Measurements from ENCODE around the gene TMEM52.

TMEM52 gene

GRCh38 chr1:1903224-1903623, 15.9 kb downstream of the TMEM52 start:
- H3K23ac ChIP-seq (ENCODE audit: low read length), result no peak overlapping the region
- H2AK5ac ChIP-seq (ENCODE audit: low read length), result no peak overlapping the region
- no peak for DNase-seq
- H3K4me3 ChIP-seq (ENCODE audit: low read length), result no peak overlapping the region
- no peaks in the 10 kb centered on the region for H3K4me1 ChIP-seq (ENCODE audit: control insufficient read depth, low read depth, low read length)
- no peaks in the 10 kb centered on the region for H3K36me3 ChIP-seq (ENCODE audit: control insufficient read depth, insufficient read depth, low read length)
- no peaks in the 10 kb centered on the region for H3K27me3 ChIP-seq (ENCODE audit: insufficient read depth, low read length, poor library complexity)
- no peak overlapping the region for H2BK120ac ChIP-seq (ENCODE audit: low read depth, low read length)
- H3K56ac ChIP-seq (ENCODE audit: low read length), result no peak overlapping the region
- H2BK15ac ChIP-seq (replicated peaks; ENCODE audit: low read depth), result no peak overlapping the region
- no CpG with 5 or more reads among the region's 12 CpGs for WGBS (ENCODE audit: extremely low coverage, insufficient coverage, low lambda C conversion rate)
- H3K9ac ChIP-seq (ENCODE audit: low read length), result no peak overlapping the region
- no peak overlapping the region for H3K27ac ChIP-seq (ENCODE audit: low read depth, low read length)
- no peaks in the 10 kb centered on the region for H3K79me2 ChIP-seq (ENCODE audit: control insufficient read depth, insufficient read depth, low read length)
- H3K18ac ChIP-seq (ENCODE audit: low read length), result no peak overlapping the region
- no peak overlapping the region for H3K4ac ChIP-seq (ENCODE audit: low read depth, low read length)
- H4K5ac ChIP-seq (ENCODE audit: low read length), result no peak overlapping the region
- H4K8ac ChIP-seq (ENCODE audit: low read depth, low read length), result no peak overlapping the region
- H3K4me2 ChIP-seq (ENCODE audit: low read length), result no peak overlapping the region
- no peaks in the 10 kb centered on the region for H3K79me1 ChIP-seq (ENCODE audit: low read length)
- H2BK5ac ChIP-seq (ENCODE audit: low read length), result no peak overlapping the region

- H3K4me1 ChIP-seq (ENCODE audit: control insufficient read depth, low read depth, low read length), result no peaks in the 10 kb centered on the region
- no peak overlapping the region for H3K27ac ChIP-seq (ENCODE audit: low read depth, low read length)
- no peak overlapping the region for H2BK120ac ChIP-seq (ENCODE audit: low read depth, low read length)
- no peak overlapping the region for H2BK15ac ChIP-seq (replicated peaks; ENCODE audit: low read depth)
- H3K56ac ChIP-seq (ENCODE audit: low read length), result no peak overlapping the region
- no peaks in the 10 kb centered on the region for H3K27me3 ChIP-seq (ENCODE audit: insufficient read depth, low read length, poor library complexity)
- no peak overlapping the region for H4K5ac ChIP-seq (ENCODE audit: low read length)
- no peak overlapping the region for H3K4me2 ChIP-seq (ENCODE audit: low read length)
- no peaks in the 10 kb centered on the region for H3K79me2 ChIP-seq (ENCODE audit: control insufficient read depth, insufficient read depth, low read length)
- H3K23ac ChIP-seq (ENCODE audit: low read length), result no peak overlapping the region
- no peaks in the 10 kb centered on the region for H3K79me1 ChIP-seq (ENCODE audit: low read length)
- no peaks in the 10 kb centered on the region for H3K36me3 ChIP-seq (ENCODE audit: control insufficient read depth, insufficient read depth, low read length)
- no peak overlapping the region for H4K8ac ChIP-seq (ENCODE audit: low read depth, low read length)
- DNase-seq, result no peak
- no peak overlapping the region for H3K9ac ChIP-seq (ENCODE audit: low read length)
- H2BK5ac ChIP-seq (ENCODE audit: low read length), result no peak overlapping the region
- H2AK5ac ChIP-seq (ENCODE audit: low read length), result no peak overlapping the region
- no CpG with 5 or more reads among the region's 13 CpGs for WGBS (ENCODE audit: extremely low coverage, insufficient coverage, low lambda C conversion rate)
- no peak overlapping the region for H3K4me3 ChIP-seq (ENCODE audit: low read length)
- H3K18ac ChIP-seq (ENCODE audit: low read length), result no peak overlapping the region
- no peak overlapping the region for H3K4ac ChIP-seq (ENCODE audit: low read depth, low read length)
Observed at GRCh38 chr1:1901641-1902294, 17.3 kb downstream of the TMEM52 start.

- H2BK120ac ChIP-seq (ENCODE audit: low read depth, low read length), result no peak overlapping the region
- no peak overlapping the region for H2BK15ac ChIP-seq (replicated peaks; ENCODE audit: low read depth)
- no peak overlapping the region for H3K4me2 ChIP-seq (ENCODE audit: low read length)
- H2AK5ac ChIP-seq (ENCODE audit: low read length), result no peak overlapping the region
- H3K79me1 ChIP-seq (ENCODE audit: low read length), result no peaks in the 10 kb centered on the region
- H4K5ac ChIP-seq (ENCODE audit: low read length), result no peak overlapping the region
- no peaks in the 10 kb centered on the region for H3K79me2 ChIP-seq (ENCODE audit: control insufficient read depth, insufficient read depth, low read length)
- H3K9ac ChIP-seq (ENCODE audit: low read length), result no peak overlapping the region
- H3K27ac ChIP-seq (ENCODE audit: low read depth, low read length), result no peak overlapping the region
- no peak overlapping the region for H3K23ac ChIP-seq (ENCODE audit: low read length)
- H3K4me3 ChIP-seq (ENCODE audit: low read length), result no peak overlapping the region
- no peak overlapping the region for H3K56ac ChIP-seq (ENCODE audit: low read length)
- no peak overlapping the region for H2BK5ac ChIP-seq (ENCODE audit: low read length)
- no peaks in the 10 kb centered on the region for H3K36me3 ChIP-seq (ENCODE audit: control insufficient read depth, insufficient read depth, low read length)
- H3K27me3 ChIP-seq (ENCODE audit: insufficient read depth, low read length, poor library complexity), result no peaks in the 10 kb centered on the region
- H4K8ac ChIP-seq (ENCODE audit: low read depth, low read length), result no peak overlapping the region
- no peaks in the 10 kb centered on the region for H3K4me1 ChIP-seq (ENCODE audit: control insufficient read depth, low read depth, low read length)
- DNase-seq, result no peak
- WGBS (ENCODE audit: extremely low coverage, insufficient coverage, low lambda C conversion rate), result no CpG with 5 or more reads among the region's 14 CpGs
- no peak overlapping the region for H3K4ac ChIP-seq (ENCODE audit: low read depth, low read length)
- H3K18ac ChIP-seq (ENCODE audit: low read length), result no peak overlapping the region
Observed at GRCh38 chr1:1900883-1901640, 18.0 kb downstream of the TMEM52 start.

GRCh38 chr1:1899967-1900327, 19.1 kb downstream of the TMEM52 start:
- H4K5ac ChIP-seq (ENCODE audit: low read length), result no peak overlapping the region
- H3K79me1 ChIP-seq (ENCODE audit: low read length), result no peaks in the 10 kb centered on the region
- H3K18ac ChIP-seq (ENCODE audit: low read length), result no peak overlapping the region
- H3K27ac ChIP-seq (ENCODE audit: low read depth, low read length), result no peak overlapping the region
- H3K4ac ChIP-seq (ENCODE audit: low read depth, low read length), result no peak overlapping the region
- no peak overlapping the region for H2AK5ac ChIP-seq (ENCODE audit: low read length)
- no peak overlapping the region for H3K4me3 ChIP-seq (ENCODE audit: low read length)
- no peaks in the 10 kb centered on the region for H3K27me3 ChIP-seq (ENCODE audit: insufficient read depth, low read length, poor library complexity)
- H3K4me1 ChIP-seq (ENCODE audit: control insufficient read depth, low read depth, low read length), result peaks cover under 1% of the 10 kb centered on the region
- no peak for DNase-seq
- H3K9ac ChIP-seq (ENCODE audit: low read length), result no peak overlapping the region
- no peak overlapping the region for H3K4me2 ChIP-seq (ENCODE audit: low read length)
- no CpG with 5 or more reads among the region's 9 CpGs for WGBS (ENCODE audit: extremely low coverage, insufficient coverage, low lambda C conversion rate)
- H2BK15ac ChIP-seq (replicated peaks; ENCODE audit: low read depth), result no peak overlapping the region
- no peak overlapping the region for H2BK120ac ChIP-seq (ENCODE audit: low read depth, low read length)
- no peak overlapping the region for H4K8ac ChIP-seq (ENCODE audit: low read depth, low read length)
- H3K36me3 ChIP-seq (ENCODE audit: control insufficient read depth, insufficient read depth, low read length), result no peaks in the 10 kb centered on the region
- H3K23ac ChIP-seq (ENCODE audit: low read length), result no peak overlapping the region
- no peak overlapping the region for H2BK5ac ChIP-seq (ENCODE audit: low read length)
- H3K56ac ChIP-seq (ENCODE audit: low read length), result no peak overlapping the region
- H3K79me2 ChIP-seq (ENCODE audit: control insufficient read depth, insufficient read depth, low read length), result no peaks in the 10 kb centered on the region

- no CpG with 5 or more reads among the region's 16 CpGs for WGBS (ENCODE audit: extremely low coverage, insufficient coverage, low lambda C conversion rate)
- H3K4me3 ChIP-seq (ENCODE audit: low read length), result no peak overlapping the region
- peak overlapping the region; percentile 6 for H3K56ac ChIP-seq (ENCODE audit: low read length)
- peak; percentile 53 for DNase-seq
- H3K18ac ChIP-seq (ENCODE audit: low read length), result no peak overlapping the region
- H3K27ac ChIP-seq (ENCODE audit: low read depth, low read length), result no peak overlapping the region
- no peak overlapping the region for H2AK5ac ChIP-seq (ENCODE audit: low read length)
- H3K27me3 ChIP-seq (ENCODE audit: insufficient read depth, low read length, poor library complexity), result no peaks in the 10 kb centered on the region
- H3K9ac ChIP-seq (ENCODE audit: low read length), result no peak overlapping the region
- H4K5ac ChIP-seq (ENCODE audit: low read length), result no peak overlapping the region
- no peak overlapping the region for H3K23ac ChIP-seq (ENCODE audit: low read length)
- H3K4ac ChIP-seq (ENCODE audit: low read depth, low read length), result no peak overlapping the region
- H3K4me1 ChIP-seq (ENCODE audit: control insufficient read depth, low read depth, low read length), result peaks cover 5% of the 10 kb centered on the region
- H2BK120ac ChIP-seq (ENCODE audit: low read depth, low read length), result no peak overlapping the region
- no peaks in the 10 kb centered on the region for H3K36me3 ChIP-seq (ENCODE audit: control insufficient read depth, insufficient read depth, low read length)
- H2BK5ac ChIP-seq (ENCODE audit: low read length), result no peak overlapping the region
- H2BK15ac ChIP-seq (replicated peaks; ENCODE audit: low read depth), result no peak overlapping the region
- no peaks in the 10 kb centered on the region for H3K79me1 ChIP-seq (ENCODE audit: low read length)
- H3K4me2 ChIP-seq (ENCODE audit: low read length), result no peak overlapping the region
- no peak overlapping the region for H4K8ac ChIP-seq (ENCODE audit: low read depth, low read length)
- no peaks in the 10 kb centered on the region for H3K79me2 ChIP-seq (ENCODE audit: control insufficient read depth, insufficient read depth, low read length)
Observed at GRCh38 chr1:1899266-1899966, 19.7 kb downstream of the TMEM52 start.
